Small intestine (tissue), 7 donors: ENCODE results near the gene CCL15. TPM values are rescaled to one million over a fixed set of nuclear protein-coding genes. Genes with fewer than 3 reads are reported as not detected.

Experiments
- DNase-seq, 2 donors: peaks; one replicate each; pipeline versions ENCODE4 v3.0.0 to v3.0.0-alpha.2; 2013
- FAIRE-seq: peaks from 2 replicates; lab custom pipeline; 2012; peaks lifted over from hg19 to GRCh38; lab: Jason Lieb, UNC
- H3K27ac ChIP-seq, 3 donors: one replicate each; pipeline ENCODE4 v1.5.1; 2013; ENCODE audit warnings: low read length in 2 of 3, mild to moderate bottlenecking in 2 of 3, control low read depth in 1 of 3, inconsistent platforms in 1 of 3, low read depth in 1 of 3, moderate library complexity in 1 of 3
- H3K27me3 ChIP-seq, 3 donors: one replicate each; pipeline ENCODE4 v1.6.1; 2013; ENCODE audit warnings: low read length in 3 of 3, inconsistent platforms in 1 of 3; ENCODE audit not compliant: control insufficient read depth in 3 of 3, insufficient read depth in 3 of 3
- H3K36me3 ChIP-seq, 3 donors: one replicate each; pipeline ENCODE4 v1.6.1; 2013; ENCODE audit warnings: low read length in 3 of 3, inconsistent platforms in 1 of 3, low read depth in 1 of 3, mild to moderate bottlenecking in 1 of 3, moderate library complexity in 1 of 3; ENCODE audit not compliant: control insufficient read depth in 3 of 3, insufficient read depth in 2 of 3
- H3K4me1 ChIP-seq, 3 donors: one replicate each; pipeline ENCODE4 v1.6.1; 2013; ENCODE audit warnings: low read length in 2 of 3, inconsistent platforms in 1 of 3, low read depth in 1 of 3, mild to moderate bottlenecking in 1 of 3, moderate library complexity in 1 of 3; ENCODE audit not compliant: control insufficient read depth in 3 of 3, insufficient read depth in 2 of 3
- H3K4me3 ChIP-seq, 3 donors: one replicate each; pipeline ENCODE4 v1.5.1; 2013; ENCODE audit warnings: low read length in 3 of 3, control low read depth in 1 of 3, inconsistent platforms in 1 of 3, low read depth in 1 of 3, mild to moderate bottlenecking in 1 of 3, moderate library complexity in 1 of 3
- H3K9me3 ChIP-seq, 2 donors: one replicate each; pipeline ENCODE4 v1.6.1; 2013; ENCODE audit warnings: low read depth in 1 of 2, low read length in 1 of 2; ENCODE audit not compliant: control insufficient read depth in 2 of 2, insufficient read depth in 1 of 2
- WGBS, 3 donors: extraction: QIAGEN DNeasy Blood & Tissue Kit; methylation state at CpG; one replicate each; pipeline ENCODE4 v1.1.7; 2013; 5-methylcytosine and 5-hydroxymethylcytosine counted together
- polyA plus RNA-seq, 4 donors: library from polyadenylated mRNA; stranded (reverse) in 3 of 4; unstranded in 1 of 4; fragments of 200-250 nt in 3 of 4; fragments of 120-200 nt in 1 of 4; gene quantifications; one replicate each; pipeline versions ENCODE4 v1.2.1 to v1.2.3, GENCODE V29; 2013
- donor health status: healthy with polysubstance abuse.
- donor health status: control.
- donor health status: control.
- donor health status: Bipolar disorder and iron deficiency.
- donor health status: healthy.

CCL15 gene
- polyA plus RNA-seq, 4 donors: 22.6 to 72.7 (median 53.2) TPM

- Histone ChIP-seq H3K4me3 (no peak overlapping the region), H3K9me3 (no peaks in the 10 kb centered on the region), H3K27me3 (no peaks in the 10 kb centered on the region), H3K36me3 (peaks cover 0 to 40% (median 0%) of the 10 kb centered on the region in 3 donors), H3K27ac (no peak overlapping the region), H3K4me1 (peaks cover 0 to 15% (median 0%) of the 10 kb centered on the region in 3 donors)
- FAIRE-seq: no peak
- no peak for DNase-seq
Observed at GRCh38 chr17:35988164-35988563, 13.2 kb downstream of the CCL15 start.

- FAIRE-seq (no peak), DNase-seq (no peak)
- Histone ChIP-seq H3K27me3 (no peaks in the 10 kb centered on the region), H3K4me1 (peaks cover 0 to 19% (median 0%) of the 10 kb centered on the region in 3 donors), H3K4me3 (no peak within 1 kb of the TSS), H3K9me3 (no peaks in the 10 kb centered on the region), H3K27ac (peak within 1 kb of the TSS in 1 of 3 donors; percentile 17), H3K36me3 (peaks cover 0 to 26% (median 0%) of the 10 kb centered on the region in 3 donors)
- WGBS, 3 donors: 68 to 96% (median 89%) methylated on average over 1 of the region's 1 CpG
Observed at GRCh38 chr17:35986643-35987042, 14.7 kb downstream of the CCL15 start, which contains the start of gene CCL14. CCL14 (minus strand) TSS chr17:35986729; CDS start chr17:35986649, 80 bp downstream.

- no peak for DNase-seq
- peaks cover 0 to 19% (median 0%) of the 10 kb centered on the region in 3 donors for H3K4me1 ChIP-seq
- no peak overlapping the region for H3K27ac ChIP-seq
- H3K9me3 ChIP-seq: no peaks in the 10 kb centered on the region
- H3K36me3 ChIP-seq: peaks cover 0 to 22% (median 0%) of the 10 kb centered on the region in 3 donors
- no peak for FAIRE-seq
- no peak overlapping the region for H3K4me3 ChIP-seq
- no peaks in the 10 kb centered on the region for H3K27me3 ChIP-seq
- WGBS, 3 donors: 92 to 100% (median 94%) methylated on average over 6 of the region's 6 CpGs
Observed at GRCh38 chr17:35984140-35984539, 17.2 kb downstream of the CCL15 start.

- H3K27ac ChIP-seq: peak overlapping the region in 1 of 3 donors; percentile 74
Observed at GRCh38 chr17:35982409-35983191, 18.8 kb downstream of the CCL15 start.

GRCh38 chr17:35981908-35982330 is 19.4 kb downstream of the CCL15 start:
- no peaks in the 10 kb centered on the region for H3K27me3 ChIP-seq
- H3K4me3 ChIP-seq: no peak overlapping the region
- H3K36me3 ChIP-seq: peaks cover 0 to 19% (median 0%) of the 10 kb centered on the region in 3 donors
- WGBS, 3 donors: 19 to 60% (median 32%) methylated on average over 4 of the region's 4 CpGs
- no peak for FAIRE-seq
- H3K4me1 ChIP-seq: peaks cover 0 to 19% (median 0%) of the 10 kb centered on the region in 3 donors
- H3K27ac ChIP-seq: peak overlapping the region in 1 of 3 donors; percentile 74
- peak; percentile 66 to 82 for DNase-seq
- no peaks in the 10 kb centered on the region for H3K9me3 ChIP-seq

More at GRCh38 chr17:35982409-35983191, 18.8 kb downstream of the CCL15 start:
- WGBS, 3 donors: 79 to 87% (median 80%) methylated on average over 3 of the region's 3 CpGs
- FAIRE-seq: no peak
- peaks cover 0 to 19% (median 0%) of the 10 kb centered on the region in 3 donors for H3K4me1 ChIP-seq
- DNase-seq: no peak
- H3K27me3 ChIP-seq: no peaks in the 10 kb centered on the region
- H3K4me3 ChIP-seq: no peak overlapping the region
- H3K9me3 ChIP-seq: no peaks in the 10 kb centered on the region
- H3K36me3 ChIP-seq: peaks cover 0 to 20% (median 0%) of the 10 kb centered on the region in 3 donors

GRCh38 chr17:35981246-35981645 is 20.1 kb downstream of the CCL15 start, which contains the start of gene CCL16:
CCL16 (minus strand) TSS chr17:35981497; CDS start chr17:35981420, 77 bp downstream.
- no peaks in the 10 kb centered on the region for H3K9me3 ChIP-seq
- FAIRE-seq (no peak), DNase-seq (no peak)
- H3K4me1 ChIP-seq: peaks cover 0 to 19% (median 0%) of the 10 kb centered on the region in 3 donors
- no peak within 1 kb of the TSS for H3K4me3 ChIP-seq
- WGBS, 3 donors: 87 to 91% (median 87%) methylated on average over 12 of the region's 12 CpGs
- peak within 1 kb of the TSS in 1 of 3 donors; percentile 74 for H3K27ac ChIP-seq
- H3K36me3 ChIP-seq: peaks cover 0 to 16% (median 0%) of the 10 kb centered on the region in 3 donors
- no peaks in the 10 kb centered on the region for H3K27me3 ChIP-seq

GRCh38 chr17:35978346-35978745 is 23.0 kb downstream of the CCL15 start:
- H3K27me3 ChIP-seq: no peaks in the 10 kb centered on the region
- DNase-seq: no peak
- 85 to 96% (median 86%) methylated on average over 3 of the region's 3 CpGs for WGBS, 3 donors
- no peaks in the 10 kb centered on the region for H3K36me3 ChIP-seq
- no peaks in the 10 kb centered on the region for H3K9me3 ChIP-seq
- peaks cover 0 to 33% (median 3%) of the 10 kb centered on the region in 3 donors for H3K4me1 ChIP-seq
- no peak overlapping the region for H3K4me3 ChIP-seq
- H3K27ac ChIP-seq: no peak overlapping the region
- FAIRE-seq: no peak

- Histone ChIP-seq H3K27ac (no peak overlapping the region), H3K4me1 (peaks cover 0 to 39% (median 3%) of the 10 kb centered on the region in 3 donors), H3K27me3 (no peaks in the 10 kb centered on the region), H3K9me3 (no peaks in the 10 kb centered on the region), H3K36me3 (no peaks in the 10 kb centered on the region), H3K4me3 (no peak overlapping the region)
- DNase-seq: no peak
- WGBS, 3 donors: 84 to 99% (median 94%) methylated on average over 7 of the region's 7 CpGs
- no peak for FAIRE-seq
Observed at GRCh38 chr17:35977509-35977908, 23.8 kb downstream of the CCL15 start.
